ENCODE data around the gene DUS2. TPM values are rescaled to one million over a fixed set of nuclear protein-coding genes. Genes with fewer than 3 reads are reported as not detected.

Gene DUS2
- total and polyA plus RNA-seq, 9 of the 15 experiments (the other 6 are each of a cell fraction or from before 2014, with no cell fraction given), result 5.8 to 22.5 (median 20.6) TPM

DNA sequence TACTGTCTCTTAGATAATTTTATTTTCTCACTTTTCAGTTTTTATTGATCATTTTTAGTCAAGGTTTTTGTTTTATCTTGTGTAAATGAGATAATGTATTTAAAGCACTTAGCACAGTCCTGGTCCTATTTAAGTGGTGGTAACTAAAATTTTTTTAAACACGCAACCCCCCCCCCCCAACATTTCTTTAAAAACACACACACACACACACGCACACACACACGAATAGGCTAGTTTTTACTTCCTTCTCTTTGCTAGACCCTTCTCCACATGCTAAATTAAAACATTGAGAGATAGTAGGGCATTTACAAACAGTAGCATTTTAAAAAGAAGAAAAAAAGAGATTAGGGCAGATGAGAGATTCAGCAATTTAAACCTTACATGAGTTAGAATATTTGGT, 67.0 kb downstream of the DUS2 start (continued):
- TF ChIP-seq CXXC5 (CRISPR knock-in tag; IDR thresholded peaks at IDR 0.05) (0 out of 2 replicates have a peak, but pooled peaks have one; percentile 15), EP400 (IDR thresholded peaks at IDR 0.05) (peak; percentile 27; the same call in 1 of the 2 replicates), FOXK2 (conservative IDR thresholded peaks at IDR 0.05 in 1 of 2, IDR thresholded peaks at IDR 0.05 in 1 of 2; ENCODE audit: low read depth in 2 of 2) (0 out of 4 replicates have a peak, but pooled peaks of 1 of the 2 experiments have one; percentile 27), POLR3A (IDR thresholded peaks at IDR 0.05; ENCODE audit: borderline replicate concordance, extremely low read depth, insufficient read depth, insufficient read length) (no peak), CBFB (CRISPR knock-in tag; IDR thresholded peaks at IDR 0.05) (no peak), EGR1 (conservative IDR thresholded peaks at IDR 0.05) (no peak), TAF7 (tag; IDR thresholded peaks at IDR 0.05) (no peak), NFATC3 (IDR thresholded peaks at IDR 0.05) (no peak), GABPA (tag; conservative IDR thresholded peaks at IDR 0.05; ENCODE audit: low read depth) (no peak), GTF2F1 (IDR thresholded peaks at IDR 0.05; ENCODE audit: low read depth, low read length) (no peak), DPF2 (IDR thresholded peaks at IDR 0.05) (peak; percentile 31; the same call in 1 of the 2 replicates), NBN (IDR thresholded peaks at IDR 0.05; ENCODE audit: low read depth) (peak; percentile 52; the same call in 1 of the 2 replicates), C11orf30 (IDR thresholded peaks at IDR 0.05; ENCODE audit: low read depth) (no peak), MAZ (CRISPR knock-in tag; conservative IDR thresholded peaks at IDR 0.05 in 1 of 2, IDR thresholded peaks at IDR 0.05 in 1 of 2) (0 out of 4 replicates have a peak, but pooled peaks of 1 of the 2 experiments have one; percentile 29), RB1 (IDR thresholded peaks at IDR 0.05; ENCODE audit: low read depth) (no peak), ZNF589 (CRISPR knock-in tag; IDR thresholded peaks at IDR 0.05; ENCODE audit: low read depth) (no peak), KDM2B (CRISPR knock-in tag; IDR thresholded peaks at IDR 0.05) (no peak), U2AF2 (optimal IDR thresholded peaks at IDR 0.05; ENCODE audit: low read depth, low read length) (no peak), IRF2 (CRISPR knock-in tag; IDR thresholded peaks at IDR 0.05) (no peak), POLR2AphosphoS5 (IDR thresholded peaks at IDR 0.05; ENCODE audit: control insufficient read depth, insufficient read depth, low read depth, low read length) (no peak), ZNF347 (CRISPR knock-in tag; IDR thresholded peaks at IDR 0.05; ENCODE audit: low read depth) (no peak)
- TF ChIP-seq, protein P1, sequence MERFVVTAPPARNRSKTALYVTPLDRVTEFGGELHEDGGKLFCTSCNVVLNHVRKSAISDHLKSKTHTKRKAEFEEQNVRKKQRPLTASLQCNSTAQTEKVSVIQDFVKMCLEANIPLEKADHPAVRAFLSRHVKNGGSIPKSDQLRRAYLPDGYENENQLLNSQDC (CRISPR knock-in tag; IDR thresholded peaks at IDR 0.05), result no peak
- TF ChIP-seq, protein P2, sequence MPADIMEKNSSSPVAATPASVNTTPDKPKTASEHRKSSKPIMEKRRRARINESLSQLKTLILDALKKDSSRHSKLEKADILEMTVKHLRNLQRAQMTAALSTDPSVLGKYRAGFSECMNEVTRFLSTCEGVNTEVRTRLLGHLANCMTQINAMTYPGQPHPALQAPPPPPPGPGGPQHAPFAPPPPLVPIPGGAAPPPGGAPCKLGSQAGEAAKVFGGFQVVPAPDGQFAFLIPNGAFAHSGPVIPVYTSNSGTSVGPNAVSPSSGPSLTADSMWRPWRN (IDR thresholded peaks at IDR 0.05; ENCODE audit: low read depth), result no peak
- TF ChIP-seq, protein P3, sequence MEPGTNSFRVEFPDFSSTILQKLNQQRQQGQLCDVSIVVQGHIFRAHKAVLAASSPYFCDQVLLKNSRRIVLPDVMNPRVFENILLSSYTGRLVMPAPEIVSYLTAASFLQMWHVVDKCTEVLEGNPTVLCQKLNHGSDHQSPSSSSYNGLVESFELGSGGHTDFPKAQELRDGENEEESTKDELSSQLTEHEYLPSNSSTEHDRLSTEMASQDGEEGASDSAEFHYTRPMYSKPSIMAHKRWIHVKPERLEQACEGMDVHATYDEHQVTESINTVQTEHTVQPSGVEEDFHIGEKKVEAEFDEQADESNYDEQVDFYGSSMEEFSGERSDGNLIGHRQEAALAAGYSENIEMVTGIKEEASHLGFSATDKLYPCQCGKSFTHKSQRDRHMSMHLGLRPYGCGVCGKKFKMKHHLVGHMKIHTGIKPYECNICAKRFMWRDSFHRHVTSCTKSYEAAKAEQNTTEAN (CRISPR knock-in tag; IDR thresholded peaks at IDR 0.05), result no peak
- TF ChIP-seq, protein P4, sequence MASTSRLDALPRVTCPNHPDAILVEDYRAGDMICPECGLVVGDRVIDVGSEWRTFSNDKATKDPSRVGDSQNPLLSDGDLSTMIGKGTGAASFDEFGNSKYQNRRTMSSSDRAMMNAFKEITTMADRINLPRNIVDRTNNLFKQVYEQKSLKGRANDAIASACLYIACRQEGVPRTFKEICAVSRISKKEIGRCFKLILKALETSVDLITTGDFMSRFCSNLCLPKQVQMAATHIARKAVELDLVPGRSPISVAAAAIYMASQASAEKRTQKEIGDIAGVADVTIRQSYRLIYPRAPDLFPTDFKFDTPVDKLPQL (IDR thresholded peaks at IDR 0.05; ENCODE audit: extremely low read depth, insufficient read length), result no peak
- TF ChIP-seq, protein P5, sequence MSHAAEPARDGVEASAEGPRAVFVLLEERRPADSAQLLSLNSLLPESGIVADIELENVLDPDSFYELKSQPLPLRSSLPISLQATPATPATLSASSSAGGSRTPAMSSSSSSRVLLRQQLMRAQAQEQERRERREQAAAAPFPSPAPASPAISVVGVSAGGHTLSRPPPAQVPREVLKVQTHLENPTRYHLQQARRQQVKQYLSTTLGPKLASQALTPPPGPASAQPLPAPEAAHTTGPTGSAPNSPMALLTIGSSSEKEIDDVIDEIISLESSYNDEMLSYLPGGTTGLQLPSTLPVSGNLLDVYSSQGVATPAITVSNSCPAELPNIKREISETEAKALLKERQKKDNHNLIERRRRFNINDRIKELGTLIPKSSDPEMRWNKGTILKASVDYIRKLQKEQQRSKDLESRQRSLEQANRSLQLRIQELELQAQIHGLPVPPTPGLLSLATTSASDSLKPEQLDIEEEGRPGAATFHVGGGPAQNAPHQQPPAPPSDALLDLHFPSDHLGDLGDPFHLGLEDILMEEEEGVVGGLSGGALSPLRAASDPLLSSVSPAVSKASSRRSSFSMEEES (CRISPR knock-in tag; IDR thresholded peaks at IDR 0.05), result no peak
